Measurements from ENCODE around the gene ZIM2.

ZIM2 gene

DNA sequence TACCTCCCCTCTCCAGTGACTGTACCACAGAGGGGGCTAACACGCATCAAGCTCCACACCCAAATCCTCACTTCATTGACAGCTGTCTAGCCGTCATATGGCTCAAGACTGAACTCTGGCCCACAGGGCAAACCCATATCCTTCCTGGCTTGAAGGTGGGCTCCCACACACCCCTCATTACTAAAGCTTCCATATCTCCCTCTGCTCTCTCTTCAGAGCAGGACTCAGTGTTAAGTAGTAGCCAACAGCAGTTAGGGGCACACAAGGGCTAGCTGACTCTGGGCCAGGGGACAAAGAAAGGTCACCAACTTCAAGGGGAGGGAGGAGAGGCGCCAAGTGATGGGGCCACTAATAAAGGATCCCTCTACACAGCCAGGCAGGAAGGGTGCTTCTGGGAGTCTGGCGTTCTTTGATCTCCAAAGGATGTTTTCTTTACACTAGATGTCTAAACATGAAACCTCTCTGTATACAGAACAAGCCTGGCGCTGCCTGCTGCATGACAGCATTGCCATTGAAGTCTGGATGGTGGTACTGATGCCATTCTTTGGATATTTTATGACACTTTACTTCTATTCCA lies 8.1 kb downstream of the ZIM2 start:
- H3K27me3 Mint-ChIP-seq (ENCODE audit: low read depth) = no peaks in the 10 kb centered on the region
- TF ChIP-seq, protein P1, sequence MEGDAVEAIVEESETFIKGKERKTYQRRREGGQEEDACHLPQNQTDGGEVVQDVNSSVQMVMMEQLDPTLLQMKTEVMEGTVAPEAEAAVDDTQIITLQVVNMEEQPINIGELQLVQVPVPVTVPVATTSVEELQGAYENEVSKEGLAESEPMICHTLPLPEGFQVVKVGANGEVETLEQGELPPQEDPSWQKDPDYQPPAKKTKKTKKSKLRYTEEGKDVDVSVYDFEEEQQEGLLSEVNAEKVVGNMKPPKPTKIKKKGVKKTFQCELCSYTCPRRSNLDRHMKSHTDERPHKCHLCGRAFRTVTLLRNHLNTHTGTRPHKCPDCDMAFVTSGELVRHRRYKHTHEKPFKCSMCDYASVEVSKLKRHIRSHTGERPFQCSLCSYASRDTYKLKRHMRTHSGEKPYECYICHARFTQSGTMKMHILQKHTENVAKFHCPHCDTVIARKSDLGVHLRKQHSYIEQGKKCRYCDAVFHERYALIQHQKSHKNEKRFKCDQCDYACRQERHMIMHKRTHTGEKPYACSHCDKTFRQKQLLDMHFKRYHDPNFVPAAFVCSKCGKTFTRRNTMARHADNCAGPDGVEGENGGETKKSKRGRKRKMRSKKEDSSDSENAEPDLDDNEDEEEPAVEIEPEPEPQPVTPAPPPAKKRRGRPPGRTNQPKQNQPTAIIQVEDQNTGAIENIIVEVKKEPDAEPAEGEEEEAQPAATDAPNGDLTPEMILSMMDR (IDR thresholded peaks at IDR 0.05; ENCODE audit: unreplicated experiment in 3 of 3) = no peak
- H3K4me1 Mint-ChIP-seq = peaks cover 5% of the 10 kb centered on the region
- H3K9me3 Mint-ChIP-seq = peaks cover 62% of the 10 kb centered on the region
- peaks cover 7% of the 10 kb centered on the region for H3K36me3 Mint-ChIP-seq (ENCODE audit: low read depth)
- no peak overlapping the region for H3K4me3 Mint-ChIP-seq
- no peak overlapping the region for H3K27ac Mint-ChIP-seq

DNA sequence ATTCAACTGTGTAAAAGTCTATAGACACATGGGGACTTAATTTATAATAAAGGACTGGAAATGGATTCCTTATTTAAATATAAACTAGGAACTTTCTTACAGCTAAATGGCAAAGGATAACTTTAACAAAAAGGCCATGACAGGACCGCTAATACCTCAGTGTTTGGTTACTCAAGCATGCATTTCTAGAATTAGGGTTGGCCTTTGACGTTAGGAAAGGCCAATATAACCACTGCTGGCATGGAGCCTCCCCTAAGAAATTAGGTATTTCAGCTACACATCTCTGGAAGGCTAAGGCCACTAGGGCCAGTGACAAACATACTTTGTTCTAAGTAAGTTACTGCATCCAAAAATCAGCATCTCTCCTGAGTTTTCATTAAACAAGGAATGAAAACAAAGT lies 9.3 kb downstream of the ZIM2 start:
- TF ChIP-seq, protein P1 (IDR thresholded peaks at IDR 0.05; ENCODE audit: unreplicated experiment in 3 of 3) = no peak
- Mint-ChIP-seq H3K36me3 (ENCODE audit: low read depth) (peaks cover 7% of the 10 kb centered on the region), H3K9me3 (peaks cover 63% of the 10 kb centered on the region), H3K27me3 (ENCODE audit: low read depth) (no peaks in the 10 kb centered on the region), H3K4me3 (no peak overlapping the region), H3K4me1 (peaks cover 5% of the 10 kb centered on the region), H3K27ac (no peak overlapping the region)

DNA sequence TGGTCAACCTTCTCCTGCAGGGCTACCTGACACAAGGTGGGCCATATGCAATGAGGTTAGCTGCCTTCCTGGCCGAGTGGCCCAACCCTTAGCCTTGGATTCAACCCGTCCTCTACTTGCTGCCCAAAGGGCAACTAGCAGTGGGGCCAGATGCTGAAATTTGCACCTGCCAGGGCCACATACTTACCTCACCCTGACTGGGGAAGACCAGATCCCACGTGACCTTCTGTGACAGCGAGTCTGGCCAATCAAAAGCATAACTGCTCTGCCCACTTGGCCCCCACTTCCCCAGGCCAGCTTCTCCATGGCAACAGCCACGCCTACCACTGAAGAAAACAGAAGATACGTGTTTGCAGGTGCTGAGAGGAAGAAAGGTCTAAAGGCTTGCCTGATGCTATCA lies 10.9 kb downstream of the ZIM2 start:
- Mint-ChIP-seq H3K27ac (no peak overlapping the region), H3K9me3 (peaks cover 61% of the 10 kb centered on the region), H3K27me3 (ENCODE audit: low read depth) (no peaks in the 10 kb centered on the region), H3K4me1 (no peaks in the 10 kb centered on the region), H3K4me3 (no peak overlapping the region), H3K36me3 (ENCODE audit: low read depth) (no peaks in the 10 kb centered on the region)
- TF ChIP-seq, protein P1 (IDR thresholded peaks at IDR 0.05; ENCODE audit: unreplicated experiment in 3 of 3) = no peak

DNA sequence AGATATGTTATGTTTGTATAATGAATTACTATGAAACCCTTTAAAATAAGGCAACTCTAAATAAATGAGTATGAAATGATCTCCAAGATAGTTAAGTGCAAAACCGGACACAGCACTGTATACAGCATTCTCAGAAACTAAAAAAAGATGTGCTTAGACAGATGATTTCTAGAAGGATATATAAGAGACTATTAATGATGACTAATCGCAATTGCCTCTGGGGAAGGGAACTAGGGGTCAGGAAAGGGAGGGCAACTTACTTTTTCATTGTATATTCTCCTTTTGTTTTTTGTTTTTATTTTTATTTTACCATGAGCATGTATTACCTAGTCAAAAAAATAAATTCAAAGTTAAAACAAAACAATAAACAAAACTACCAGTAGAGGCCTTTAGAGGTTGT lies 12.8 kb downstream of the ZIM2 start:
- TF ChIP-seq, protein P1 (IDR thresholded peaks at IDR 0.05; ENCODE audit: unreplicated experiment in 3 of 3) = no peak

DNA sequence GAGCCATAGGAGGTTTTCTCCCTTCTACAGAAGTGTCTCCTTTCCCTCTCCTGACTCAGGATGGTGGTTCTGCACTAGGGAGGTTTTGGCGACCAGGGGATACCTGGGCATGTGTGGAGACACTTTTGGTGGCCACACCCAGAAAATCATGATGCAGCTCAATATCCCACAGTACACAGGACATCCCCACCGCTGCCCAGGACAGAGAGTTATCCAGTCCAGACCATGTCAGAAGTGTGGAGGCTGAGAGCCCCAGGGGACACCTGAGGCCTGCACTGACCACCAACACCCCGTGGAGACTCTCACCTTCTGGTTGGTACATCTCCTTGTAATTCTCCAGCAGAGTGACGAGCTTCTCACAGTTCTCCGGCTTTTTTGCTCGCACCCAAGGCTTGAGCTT lies 16.6 kb downstream of the ZIM2 start:
- no peak overlapping the region for H3K27ac Mint-ChIP-seq
- no peaks in the 10 kb centered on the region for H3K4me1 Mint-ChIP-seq
- H3K9me3 Mint-ChIP-seq = peaks cover 74% of the 10 kb centered on the region
- no peak overlapping the region for H3K4me3 Mint-ChIP-seq
- TF ChIP-seq, protein P1 (IDR thresholded peaks at IDR 0.05; ENCODE audit: unreplicated experiment in 3 of 3) = no peak
- no peaks in the 10 kb centered on the region for H3K36me3 Mint-ChIP-seq (ENCODE audit: low read depth)
- H3K27me3 Mint-ChIP-seq (ENCODE audit: low read depth) = no peaks in the 10 kb centered on the region

More for the DNA sequence above, 12.8 kb downstream of the ZIM2 start:
- Mint-ChIP-seq H3K4me3 (no peak overlapping the region), H3K27me3 (ENCODE audit: low read depth) (no peaks in the 10 kb centered on the region), H3K27ac (no peak overlapping the region), H3K4me1 (no peaks in the 10 kb centered on the region), H3K36me3 (ENCODE audit: low read depth) (no peaks in the 10 kb centered on the region), H3K9me3 (peaks cover 64% of the 10 kb centered on the region)

DNA sequence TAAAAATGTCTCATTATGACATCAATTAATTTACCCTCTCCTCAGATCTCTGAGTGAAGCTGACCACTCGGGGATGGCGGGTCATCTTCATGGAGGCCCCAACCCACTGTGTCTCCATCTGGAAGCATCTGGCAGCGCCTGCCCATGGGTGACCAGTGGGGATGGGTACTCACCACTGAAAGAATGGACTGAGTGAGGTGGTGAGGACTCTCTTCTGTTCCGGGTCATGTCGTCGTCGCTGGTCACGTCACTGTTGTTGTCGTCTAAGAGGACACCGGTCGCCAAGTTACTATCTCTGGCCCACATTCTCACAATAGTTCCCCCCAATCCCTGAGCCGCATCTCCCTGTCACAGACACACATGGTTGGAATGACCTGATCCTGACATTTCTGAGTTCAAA lies 17.1 kb downstream of the ZIM2 start:
- no peak overlapping the region for H3K27ac Mint-ChIP-seq
- H3K4me3 Mint-ChIP-seq = no peak overlapping the region
- peaks cover 3% of the 10 kb centered on the region for H3K36me3 Mint-ChIP-seq (ENCODE audit: low read depth)
- TF ChIP-seq, protein P1 (IDR thresholded peaks at IDR 0.05; ENCODE audit: unreplicated experiment in 3 of 3) = no peak
- no peaks in the 10 kb centered on the region for H3K27me3 Mint-ChIP-seq (ENCODE audit: low read depth)
- peaks cover 79% of the 10 kb centered on the region for H3K9me3 Mint-ChIP-seq
- H3K4me1 Mint-ChIP-seq = no peaks in the 10 kb centered on the region

Measured in nephron (organoid).